ENCODE results near the gene CDH22. TPM values are rescaled to one million over a fixed set of nuclear protein-coding genes. Genes with fewer than 3 reads are reported as not detected.

The CDH22 gene
- total and polyA plus RNA-seq, 2 donors (not counting 1 experiment from before 2014, with no cell fraction given): not detected

- CTCF ChIA-PET: no interaction called here
- no peak for TF ChIP-seq EZH2 (IDR thresholded peaks at IDR 0.05; ENCODE audit: borderline replicate concordance, insufficient read depth, low read depth, low read length, poor library complexity, severe bottlenecking)
- TF ChIP-seq CTCF (IDR thresholded peaks at IDR 0.05): no peak
- H3K4me3 ChIP-seq (ENCODE audit: control extremely low read depth in 1 of 5, extremely low read depth in 1 of 5, insufficient read depth in 1 of 5, low read depth in 2 of 5, low read length in 4 of 5): no peak overlapping the region
- intact Hi-C loops (cut with micrococcal nuclease): no loop called here
- H3K9ac ChIP-seq (ENCODE audit: low read length): no peak overlapping the region
- H3K9me3 ChIP-seq (ENCODE audit: control extremely low read depth in 1 of 3, control insufficient read depth in 2 of 3, insufficient read depth in 1 of 3, low read length in 2 of 3): no peaks in the 10 kb centered on the region
- Mint-ChIP-seq H3K27ac (no peak overlapping the region), H3K9me3 (ENCODE audit: insufficient read depth) (no peaks in the 10 kb centered on the region), H3K4me3 (no peak overlapping the region), H3K4me1 (peaks cover 8% of the 10 kb centered on the region), H3K27me3 (peaks cover 44% of the 10 kb centered on the region)
- ATAC-seq (ENCODE audit: low read depth) (no peak), DNase-seq (no peak)
- no peaks in the 10 kb centered on the region for H3K79me2 ChIP-seq (ENCODE audit: control insufficient read depth, insufficient read depth, low read length)
- no peaks in the 10 kb centered on the region for H3K36me3 ChIP-seq (replicated peaks in 1 of 2; ENCODE audit: control extremely low read depth in 1 of 2, control insufficient read depth in 1 of 2, extremely low read depth in 1 of 2, insufficient read depth in 2 of 2, low read length in 1 of 2)
- H3K4me2 ChIP-seq (replicated peaks; ENCODE audit: low read depth, low read length, poor library complexity, severe bottlenecking): no peak overlapping the region
- no peak overlapping the region for H2AFZ ChIP-seq (ENCODE audit: insufficient read depth, low read depth, low read length, poor library complexity, severe bottlenecking)
- peaks cover 0 to 5% (median 4%) of the 10 kb centered on the region in 4 experiments for H3K27me3 ChIP-seq (replicated peaks in 1 of 4; ENCODE audit: control extremely low read depth in 1 of 4, control insufficient read depth in 3 of 4, insufficient read depth in 4 of 4, low read length in 3 of 4)
- H4K20me1 ChIP-seq (ENCODE audit: control insufficient read depth, insufficient read depth, low read length, poor library complexity, severe bottlenecking): no peaks in the 10 kb centered on the region
- no peaks in the 10 kb centered on the region for H3K4me1 ChIP-seq (ENCODE audit: control insufficient read depth in 2 of 2, insufficient read depth in 2 of 2, low read length in 2 of 2)
- 80% methylated on average over 2 of the region's 2 CpGs for WGBS (ENCODE audit: insufficient coverage)
- H3K27ac ChIP-seq (ENCODE audit: low read length in 2 of 2): no peak overlapping the region
- POLR2A ChIA-PET: no interaction called here
These were observed 100.5 kb downstream of the CDH22 start for GRCh38 chr20:46207793-46208192.

GRCh38 chr20:46206992-46207549 lies 101.2 kb downstream of the CDH22 start:
- peaks cover 43% of the 10 kb centered on the region for H3K27me3 Mint-ChIP-seq
- no peak overlapping the region for H3K27ac Mint-ChIP-seq
- no peak overlapping the region for H3K27ac ChIP-seq (ENCODE audit: low read length in 2 of 2)
- no peaks in the 10 kb centered on the region for H3K36me3 ChIP-seq (replicated peaks in 1 of 2; ENCODE audit: control extremely low read depth in 1 of 2, control insufficient read depth in 1 of 2, extremely low read depth in 1 of 2, insufficient read depth in 2 of 2, low read length in 1 of 2)
- ATAC-seq (ENCODE audit: low read depth) (no peak), DNase-seq (no peak)
- H3K79me2 ChIP-seq (ENCODE audit: control insufficient read depth, insufficient read depth, low read length): no peaks in the 10 kb centered on the region
- peaks cover 0 to 5% (median 4%) of the 10 kb centered on the region in 4 experiments for H3K27me3 ChIP-seq (replicated peaks in 1 of 4; ENCODE audit: control extremely low read depth in 1 of 4, control insufficient read depth in 3 of 4, insufficient read depth in 4 of 4, low read length in 3 of 4)
- intact Hi-C loops (cut with micrococcal nuclease): no loop called here
- H3K9me3 Mint-ChIP-seq (ENCODE audit: insufficient read depth): no peaks in the 10 kb centered on the region
- ChIA-PET POLR2A (no interaction called here), CTCF (no interaction called here)
- H3K4me3 Mint-ChIP-seq: no peak overlapping the region
- H3K4me1 Mint-ChIP-seq: peaks cover 8% of the 10 kb centered on the region
- H3K4me1 ChIP-seq (ENCODE audit: control insufficient read depth in 2 of 2, insufficient read depth in 2 of 2, low read length in 2 of 2): no peaks in the 10 kb centered on the region
- no peaks in the 10 kb centered on the region for H4K20me1 ChIP-seq (ENCODE audit: control insufficient read depth, insufficient read depth, low read length, poor library complexity, severe bottlenecking)
- H2AFZ ChIP-seq (ENCODE audit: insufficient read depth, low read depth, low read length, poor library complexity, severe bottlenecking): no peak overlapping the region
- no peak for TF ChIP-seq EZH2 (IDR thresholded peaks at IDR 0.05; ENCODE audit: borderline replicate concordance, insufficient read depth, low read depth, low read length, poor library complexity, severe bottlenecking)
- TF ChIP-seq CTCF (IDR thresholded peaks at IDR 0.05): no peak
- 78% methylated on average over 2 of the region's 6 CpGs for WGBS (ENCODE audit: insufficient coverage)
- no peak overlapping the region for H3K4me3 ChIP-seq (ENCODE audit: control extremely low read depth in 1 of 5, extremely low read depth in 1 of 5, insufficient read depth in 1 of 5, low read depth in 2 of 5, low read length in 4 of 5)
- H3K9me3 ChIP-seq (ENCODE audit: control extremely low read depth in 1 of 3, control insufficient read depth in 2 of 3, insufficient read depth in 1 of 3, low read length in 2 of 3): no peaks in the 10 kb centered on the region
- no peak overlapping the region for H3K9ac ChIP-seq (ENCODE audit: low read length)
- H3K4me2 ChIP-seq (replicated peaks; ENCODE audit: low read depth, low read length, poor library complexity, severe bottlenecking): no peak overlapping the region
